Measurements from ENCODE around the gene XRCC4. TPM values are rescaled to one million over a fixed set of nuclear protein-coding genes. Genes with fewer than 3 reads are reported as not detected.

XRCC4 gene
- polyA plus RNA-seq, 1 donor (not counting 4 experiments of a cell fraction or from before 2014, with no cell fraction given): 10.9 TPM

DNA sequence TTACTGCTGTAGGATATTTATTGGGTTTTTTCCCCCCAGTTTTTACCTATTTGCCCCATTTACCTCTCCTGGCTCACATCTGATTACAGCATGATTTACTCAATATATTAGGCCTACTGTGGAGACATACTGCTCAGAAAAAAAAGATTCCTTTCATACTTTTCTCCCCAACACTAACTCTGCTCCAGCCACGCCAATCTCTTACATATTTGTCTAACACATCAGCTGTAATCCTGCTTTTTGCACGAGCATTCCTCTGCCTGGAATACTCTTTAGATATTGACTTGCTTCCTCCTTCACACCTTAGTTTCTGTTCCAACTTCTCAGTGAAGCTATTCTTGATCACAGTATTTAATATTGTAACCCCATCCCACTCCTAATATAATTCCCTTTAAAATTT lies 236.1 kb downstream of the XRCC4 start:
- dilution Hi-C loops (cut with MboI; ENCODE audit: extremely low pct_ligation_motif_present, low sequenced_read_pairs): no loop called here
- no peak for FAIRE-seq
- TF ChIP-seq CTCF (optimal IDR thresholded peaks at IDR 0.05 in 1 of 3, IDR thresholded peaks at IDR 0.05 in 1 of 3, conservative IDR thresholded peaks at IDR 0.05 in 1 of 3; ENCODE audit: extremely low read depth in 1 of 3, insufficient read depth in 2 of 3, low read length in 3 of 3): no peak
- no peak for TF ChIP-seq EZH2 (IDR thresholded peaks at IDR 0.05; ENCODE audit: low read length)

GRCh38 chr5:83321483-83322055 lies 244.2 kb downstream of the XRCC4 start:
- Histone ChIP-seq H2AFZ (ENCODE audit: control insufficient read depth, low read length) (no peak overlapping the region), H3K4me1 (ENCODE audit: control insufficient read depth, extremely low read depth, insufficient read depth, low read length) (no peaks in the 10 kb centered on the region), H3K9me3 (ENCODE audit: control insufficient read depth, low read depth, low read length) (no peaks in the 10 kb centered on the region), H3K27me3 (ENCODE audit: control insufficient read depth, extremely low read depth, insufficient read depth, low read length) (no peaks in the 10 kb centered on the region), H3K79me2 (ENCODE audit: control insufficient read depth, insufficient read depth, low read length) (no peaks in the 10 kb centered on the region), H3K4me3 (ENCODE audit: control insufficient read depth in 2 of 3, extremely low read depth in 1 of 3, insufficient read depth in 2 of 3, low read depth in 1 of 3, low read length in 3 of 3) (no peak overlapping the region), H3K9ac (ENCODE audit: control insufficient read depth, extremely low read depth, insufficient read depth, low read length) (no peak overlapping the region), H3K4me2 (ENCODE audit: control insufficient read depth, extremely low read depth, insufficient read depth, low read depth, low read length) (no peak overlapping the region), H4K20me1 (ENCODE audit: control insufficient read depth, extremely low read depth, insufficient read depth, low read length) (no peaks in the 10 kb centered on the region), H3K27ac (ENCODE audit: control insufficient read depth, insufficient read depth, low read length) (no peak overlapping the region), H3K9me1 (ENCODE audit: control insufficient read depth, extremely low read depth, insufficient read depth, low read length) (no peaks in the 10 kb centered on the region), H3K36me3 (ENCODE audit: control insufficient read depth in 2 of 2, extremely low read depth in 1 of 2, insufficient read depth in 2 of 2, low read length in 2 of 2) (no peaks in the 10 kb centered on the region)
- no peak for TF ChIP-seq CTCF (optimal IDR thresholded peaks at IDR 0.05 in 1 of 3, IDR thresholded peaks at IDR 0.05 in 1 of 3, conservative IDR thresholded peaks at IDR 0.05 in 1 of 3; ENCODE audit: extremely low read depth in 1 of 3, insufficient read depth in 2 of 3, low read length in 3 of 3)
- no peak for TF ChIP-seq EZH2 (IDR thresholded peaks at IDR 0.05; ENCODE audit: low read length)
- dilution Hi-C loops (cut with MboI; ENCODE audit: extremely low pct_ligation_motif_present, low sequenced_read_pairs): no loop called here
- DNase-seq (ENCODE audit: low read depth, low spot score): no peak
- FAIRE-seq: peak; percentile 13

More for the DNA sequence above, 236.1 kb downstream of the XRCC4 start:
- Histone ChIP-seq H3K9me3 (ENCODE audit: control insufficient read depth, low read depth, low read length) (no peaks in the 10 kb centered on the region), H3K9me1 (ENCODE audit: control insufficient read depth, extremely low read depth, insufficient read depth, low read length) (no peaks in the 10 kb centered on the region), H3K27ac (ENCODE audit: control insufficient read depth, insufficient read depth, low read length) (no peak overlapping the region), H3K4me2 (ENCODE audit: control insufficient read depth, extremely low read depth, insufficient read depth, low read depth, low read length) (no peak overlapping the region), H3K36me3 (ENCODE audit: control insufficient read depth in 2 of 2, extremely low read depth in 1 of 2, insufficient read depth in 2 of 2, low read length in 2 of 2) (no peaks in the 10 kb centered on the region), H2AFZ (ENCODE audit: control insufficient read depth, low read length) (no peak overlapping the region), H3K79me2 (ENCODE audit: control insufficient read depth, insufficient read depth, low read length) (no peaks in the 10 kb centered on the region), H4K20me1 (ENCODE audit: control insufficient read depth, extremely low read depth, insufficient read depth, low read length) (no peaks in the 10 kb centered on the region), H3K27me3 (ENCODE audit: control insufficient read depth, extremely low read depth, insufficient read depth, low read length) (no peaks in the 10 kb centered on the region), H3K9ac (ENCODE audit: control insufficient read depth, extremely low read depth, insufficient read depth, low read length) (no peak overlapping the region), H3K4me3 (ENCODE audit: control insufficient read depth in 2 of 3, extremely low read depth in 1 of 3, insufficient read depth in 2 of 3, low read depth in 1 of 3, low read length in 3 of 3) (no peak overlapping the region), H3K4me1 (ENCODE audit: control insufficient read depth, extremely low read depth, insufficient read depth, low read length) (no peaks in the 10 kb centered on the region)
- DNase-seq (ENCODE audit: low read depth, low spot score): no peak

Measured in keratinocyte (primary cell).